Activated CD8-positive, alpha-beta T cell treated with anti-CD3 and anti-CD28 coated beads for 36 hours (primary cell): ENCODE measurements around the gene AREL1. TPM values are rescaled to one million over a fixed set of nuclear protein-coding genes. Genes with fewer than 3 reads are reported as not detected.

Source experiments
- ATAC-seq: fragments of 200-7000 bp; cut with Tn5 transposase; one replicate; pipeline ENCODE4 v1.10.0; 2021; ENCODE audit warnings: mild to moderate bottlenecking, moderate library complexity
- CTCF ChIA-PET: fragments of 350-600 bp; sonication (Branson Sonifier 250); formaldehyde crosslinking; loops from one replicate; lab custom pipeline; 2021; ENCODE audit warnings: antibody characterized with exemption; lab: Charles Lee
- POLR2A ChIA-PET: fragments of 350-600 bp; sonication (Branson Sonifier 250); formaldehyde crosslinking; loops from one replicate; lab custom pipeline; 2021; ENCODE audit warnings: antibody characterized with exemption; lab: Charles Lee
- DNase-seq: peaks from one replicate; pipeline ENCODE4 v3.0.0-alpha.2; 2020
- H3K27ac Mint-ChIP-seq: one replicate; pipeline ENCODE4 v1.8.0; 2021; ENCODE audit warnings: mild to moderate bottlenecking, mixed read lengths
- H3K27me3 Mint-ChIP-seq: one replicate; pipeline ENCODE4 v1.8.0; 2021; ENCODE audit warnings: mixed read lengths
- H3K36me3 Mint-ChIP-seq: one replicate; pipeline ENCODE4 v1.8.0; 2021; ENCODE audit warnings: low read depth, mixed read lengths
- H3K4me1 Mint-ChIP-seq: one replicate; pipeline ENCODE4 v1.8.0; 2021; ENCODE audit warnings: low read depth, mixed read lengths
- H3K4me3 Mint-ChIP-seq: one replicate; pipeline ENCODE4 v1.8.0; 2021; ENCODE audit warnings: mild to moderate bottlenecking, moderate library complexity, mixed read lengths
- H3K9me3 Mint-ChIP-seq: one replicate; pipeline ENCODE4 v1.8.0; 2021; ENCODE audit warnings: mixed read lengths
- CTCF ChIP-seq: fragments of 200-600 bp; IDR thresholded peaks from one replicate; pipeline ENCODE4 v1.8.0; 2022; ENCODE audit warnings: antibody characterized with exemption, mild to moderate bottlenecking
- intact Hi-C: fragments of 100-400 bp; cut with micrococcal nuclease; formaldehyde crosslinking; loops from one replicate; pipeline ENCODE4 v1.10.0; 2022
- total RNA-seq, 2 experiments: library from RNA; stranded (reverse); gene quantifications; one replicate each; pipeline ENCODE4 v1.2.3, GENCODE V29; 2021

The AREL1 gene
- total RNA-seq, 2 experiments from 2014 or later: 26.4 to 28.2 TPM

DNA sequence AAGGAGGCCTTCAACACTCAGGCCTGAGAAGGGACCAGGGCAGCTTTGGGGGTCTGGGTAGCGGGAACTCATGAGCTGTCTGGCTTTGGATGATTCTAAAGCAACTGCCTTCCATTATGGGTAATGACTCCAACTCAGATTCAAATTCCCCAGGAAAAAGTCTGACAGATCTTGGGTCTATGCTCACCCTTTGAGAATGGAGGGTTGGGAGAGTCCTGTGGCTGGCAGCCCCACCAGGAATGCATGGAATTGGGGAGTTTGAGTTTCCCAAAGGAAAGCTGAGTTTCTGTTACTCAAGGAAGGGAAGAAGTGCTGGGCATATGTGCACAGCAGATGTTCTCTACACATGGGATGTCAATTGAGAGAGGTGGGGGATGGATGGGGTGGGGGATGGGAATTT lies 78.4 kb downstream of the AREL1 start:
- Mint-ChIP-seq H3K9me3 (no peaks in the 10 kb centered on the region), H3K4me3 (no peak overlapping the region), H3K27ac (no peak overlapping the region), H3K36me3 (no peaks in the 10 kb centered on the region), H3K4me1 (no peaks in the 10 kb centered on the region), H3K27me3 (no peaks in the 10 kb centered on the region)
- TF ChIP-seq CTCF: no peak
- ChIA-PET POLR2A (interaction anchor here (1.1 kb wide), 1 partner anchor 16 kb away, joined by 3 read pairs; no protein-coding TSS in a partner anchor), CTCF (no interaction called here)
- intact Hi-C loops: no loop called here
- DNase-seq (no peak), ATAC-seq (no peak)

DNA sequence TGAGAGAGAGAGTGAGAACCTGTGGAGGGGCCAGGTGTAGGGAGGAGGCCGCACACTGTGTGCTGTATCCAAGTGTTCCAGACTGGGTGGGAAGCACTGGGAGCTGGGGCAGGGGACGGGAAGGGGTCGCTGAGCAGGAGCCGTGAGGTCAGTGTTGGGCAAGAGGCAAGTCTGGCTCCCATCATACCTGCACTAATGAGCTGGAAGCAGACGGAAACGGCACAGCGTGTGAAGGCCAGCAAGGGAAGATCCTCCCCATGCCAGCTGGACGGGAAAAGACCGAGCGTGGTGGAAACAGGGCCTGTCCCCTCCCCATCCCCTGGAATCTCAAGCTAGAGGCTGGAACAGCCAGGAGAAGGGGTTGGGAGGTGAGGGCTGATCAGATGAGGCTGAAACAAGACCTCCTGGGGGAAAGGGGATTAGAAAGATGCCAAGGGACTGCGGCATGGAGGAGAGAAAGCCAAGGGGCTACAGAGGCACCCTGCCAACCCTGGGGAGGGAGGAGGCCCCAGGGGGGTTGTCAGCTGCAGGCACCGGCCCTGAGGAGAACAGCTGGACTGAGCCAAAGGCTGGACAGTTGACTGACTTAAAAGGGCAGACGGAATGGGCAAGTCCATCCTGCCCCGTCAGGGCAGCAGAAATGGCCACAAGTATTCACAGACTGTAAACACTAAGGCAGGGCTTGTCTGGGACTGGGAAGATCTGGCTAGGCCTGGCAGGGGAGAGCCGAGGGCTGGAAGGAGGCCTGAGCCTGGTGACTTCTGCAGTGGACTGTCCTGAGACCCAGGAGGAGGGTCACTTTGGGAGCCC lies 81.8 kb downstream of the AREL1 start:
- CTCF ChIA-PET: interaction anchor here (1.1 to 1.2 kb wide), 2 partner anchors 11 to 19 kb away, joined by 5 read pairs; partner anchors contain the start of gene LTBP2
- no peaks in the 10 kb centered on the region for H3K27me3 Mint-ChIP-seq
- no peaks in the 10 kb centered on the region for H3K9me3 Mint-ChIP-seq
- H3K4me3 Mint-ChIP-seq: no peak overlapping the region
- ATAC-seq (no peak), DNase-seq (no peak)
- peaks cover 2% of the 10 kb centered on the region for H3K4me1 Mint-ChIP-seq
- H3K27ac Mint-ChIP-seq: no peak overlapping the region
- H3K36me3 Mint-ChIP-seq: no peaks in the 10 kb centered on the region
- TF ChIP-seq CTCF: no peak
- POLR2A ChIA-PET: no interaction called here
- intact Hi-C loops: no loop called here

- no peak overlapping the region for H3K4me3 Mint-ChIP-seq
- H3K27ac Mint-ChIP-seq: no peak overlapping the region
- DNase-seq (no peak), ATAC-seq (no peak)
- intact Hi-C loops: no loop called here
- POLR2A ChIA-PET: interaction anchor here (0.6 kb wide), 1 partner anchor 16 kb away, joined by 4 read pairs; no protein-coding TSS in a partner anchor
- no peak for TF ChIP-seq CTCF
- H3K4me1 Mint-ChIP-seq: peaks cover 2% of the 10 kb centered on the region
- H3K27me3 Mint-ChIP-seq: no peaks in the 10 kb centered on the region
- H3K9me3 Mint-ChIP-seq: no peaks in the 10 kb centered on the region
- no peaks in the 10 kb centered on the region for H3K36me3 Mint-ChIP-seq
- CTCF ChIA-PET: interaction anchor here (1.0 to 2.1 kb wide), 4 partner anchors 9 to 20 kb away, joined by 3 to 5 read pairs (median 4); partner anchors contain the start of gene LTBP2
Measured at GRCh38 chr14:74628418-74628817, 84.5 kb downstream of the AREL1 start.

DNA sequence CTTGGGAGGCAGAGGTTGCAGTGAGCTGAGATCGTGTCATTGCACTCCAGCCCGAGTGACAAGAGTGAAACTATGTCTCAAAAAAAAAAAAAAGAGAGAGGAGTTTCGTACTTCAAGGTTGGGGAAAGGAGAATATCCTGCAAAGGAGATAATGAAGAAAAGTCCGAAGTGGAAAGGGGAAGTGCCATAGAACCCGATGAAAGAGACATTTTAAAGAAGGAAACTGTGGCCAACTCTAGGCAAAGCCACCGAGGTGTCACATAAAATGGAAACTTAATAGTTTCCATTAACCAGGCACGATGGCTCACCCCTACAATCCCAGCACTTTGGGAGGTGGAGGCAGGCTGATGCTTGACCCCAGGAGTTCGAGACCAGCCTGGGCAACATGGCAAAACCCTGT lies 85.8 kb downstream of the AREL1 start:
- H3K9me3 Mint-ChIP-seq: no peaks in the 10 kb centered on the region
- peaks cover 2% of the 10 kb centered on the region for H3K4me1 Mint-ChIP-seq
- TF ChIP-seq CTCF: no peak
- no peak for ATAC-seq
- H3K4me3 Mint-ChIP-seq: no peak overlapping the region
- CTCF ChIA-PET: interaction anchor here (1.2 to 2.0 kb wide), 2 partner anchors 9 to 14 kb away, joined by 3 to 7 read pairs; partner anchors contain the start of gene LTBP2
- intact Hi-C loops: no loop called here
- no peaks in the 10 kb centered on the region for H3K36me3 Mint-ChIP-seq
- DNase-seq: no peak
- POLR2A ChIA-PET: no interaction called here
- H3K27ac Mint-ChIP-seq: no peak overlapping the region
- H3K27me3 Mint-ChIP-seq: no peaks in the 10 kb centered on the region

GRCh38 chr14:74622257-74622656 lies 90.6 kb downstream of the AREL1 start:
- Mint-ChIP-seq H3K27me3 (peaks cover 1% of the 10 kb centered on the region), H3K9me3 (no peaks in the 10 kb centered on the region), H3K27ac (no peak overlapping the region), H3K4me1 (peaks cover 43% of the 10 kb centered on the region), H3K36me3 (no peaks in the 10 kb centered on the region), H3K4me3 (no peak overlapping the region)
- ATAC-seq (no peak), DNase-seq (no peak)
- POLR2A ChIA-PET: interaction anchor here (1.0 kb wide), 1 partner anchor 213 kb away, joined by 3 read pairs; no protein-coding TSS in a partner anchor
- no peak for TF ChIP-seq CTCF
- intact Hi-C loops: no loop called here
- CTCF ChIA-PET: interaction anchor here (1.2 to 2.9 kb wide), 2 partner anchors 10 to 48 kb away, joined by 4 to 23 read pairs; partner anchors contain the start of gene LTBP2
